H1 (cell line): ENCODE measurements around the gene MARK1. TPM values are rescaled to one million over a fixed set of nuclear protein-coding genes. Genes with fewer than 3 reads are reported as not detected.

ENCODE experiments used
- CTCF ChIA-PET: fragments of 300-600 bp; sonication (Branson Sonifier 250); formaldehyde crosslinking; loops from one replicate; lab custom pipeline; 2021; ENCODE audit not compliant: partially characterized antibody; lab: Charles Lee
- POLR2A ChIA-PET: fragments of 300-600 bp; sonication (Branson Sonifier 250); formaldehyde crosslinking; loops from one replicate; lab custom pipeline; 2021; ENCODE audit warnings: inconsistent platforms; ENCODE audit not compliant: partially characterized antibody; lab: Charles Lee
- DNase-seq, 2 experiments: peaks; one replicate each; pipeline versions ENCODE4 v3.0.0 to v3.0.0-alpha.2; 2010 to 2022; ENCODE audit warnings: low spot score in 2 of 2, low read depth in 1 of 2, mixed read lengths in 1 of 2
- FAIRE-seq: peaks from 2 replicates; lab custom pipeline; 2011; peaks lifted over from hg19 to GRCh38; lab: Jason Lieb, UNC
- H2AFZ ChIP-seq: 2 replicates; pipeline ENCODE4 v1.8.1; 2012; ENCODE audit warnings: low read length, inconsistent platforms
- H2AK5ac ChIP-seq: 2 replicates; pipeline ENCODE4 v1.6.1; 2013; ENCODE audit warnings: low read depth, low read length
- H2BK120ac ChIP-seq: replicated peaks from 2 replicates; pipeline ENCODE3; 2013; ENCODE audit warnings: low read depth, low read length, inconsistent platforms
- H2BK12ac ChIP-seq: 2 replicates; pipeline ENCODE4 v1.6.1; 2013; ENCODE audit warnings: low read depth, low read length
- H2BK15ac ChIP-seq: 2 replicates; pipeline ENCODE4 v1.6.1; 2013; ENCODE audit warnings: low read length
- H2BK20ac ChIP-seq: 2 replicates; pipeline ENCODE4 v1.6.1; 2013; ENCODE audit warnings: low read length
- H2BK5ac ChIP-seq: 2 replicates; pipeline ENCODE4 v1.6.1; 2013; ENCODE audit warnings: low read depth, low read length
- H3K14ac ChIP-seq: 2 replicates; pipeline ENCODE4 v1.6.1; 2013; ENCODE audit warnings: inconsistent platforms; ENCODE audit not compliant: insufficient read length
- H3K18ac ChIP-seq: 2 replicates; pipeline ENCODE4 v1.6.1; 2013; ENCODE audit warnings: low read length; ENCODE audit errors: extremely low read depth
- H3K23ac ChIP-seq: 2 replicates; pipeline ENCODE4 v1.6.1; 2013; ENCODE audit warnings: inconsistent platforms; ENCODE audit not compliant: insufficient read length
- H3K23me2 ChIP-seq: 2 replicates; pipeline ENCODE4 v1.6.1; 2013; ENCODE audit warnings: low read depth, low read length
- H3K27ac ChIP-seq: 2 replicates; pipeline ENCODE4 v1.6.1; 2011; ENCODE audit warnings: low read depth, low read length, inconsistent platforms
- H3K27me3 ChIP-seq, 4 experiments: replicated peaks in 1 of 4; 1 replicate in 1 of 4; 2 replicates in 3 of 4; pipeline versions ENCODE4 v1.6.1 to v1.8.1; 2011 to 2013; ENCODE audit warnings: low read length in 3 of 4, mild to moderate bottlenecking in 3 of 4, inconsistent platforms in 2 of 4, mixed read lengths in 2 of 4, moderate library complexity in 1 of 4; ENCODE audit not compliant: control insufficient read depth in 3 of 4, insufficient read depth in 3 of 4; ENCODE audit errors: extremely low read depth in 1 of 4
- H3K36me3 ChIP-seq, 4 experiments: 2 replicates each; pipeline versions ENCODE4 v1.6.1 to v1.8.1; 2011 to 2013; ENCODE audit warnings: mild to moderate bottlenecking in 4 of 4, low read length in 3 of 4, moderate library complexity in 2 of 4, control low read depth in 1 of 4, inconsistent platforms in 1 of 4; ENCODE audit not compliant: insufficient read depth in 4 of 4, control insufficient read depth in 2 of 4
- H3K4ac ChIP-seq: replicated peaks from 2 replicates; pipeline ENCODE3; 2013; ENCODE audit warnings: low read length, low read depth, mixed read lengths, inconsistent platforms; ENCODE audit not compliant: insufficient read length
- H3K4me1 ChIP-seq, 4 experiments: replicated peaks in 1 of 4; 1 replicate in 1 of 4; 2 replicates in 3 of 4; pipeline versions ENCODE4 v1.6.1 to v1.8.1; 2011 to 2013; ENCODE audit warnings: low read length in 3 of 4, inconsistent platforms in 2 of 4, mixed read lengths in 1 of 4; ENCODE audit not compliant: insufficient read depth in 4 of 4, control insufficient read depth in 3 of 4
- H3K4me2 ChIP-seq, 2 experiments: 2 replicates each; pipeline versions ENCODE4 v1.6.1 to v1.8.1; 2011 to 2013; ENCODE audit warnings: low read depth in 2 of 2, low read length in 2 of 2, control low read depth in 1 of 2, inconsistent platforms in 1 of 2, mild to moderate bottlenecking in 1 of 2; ENCODE audit not compliant: insufficient read depth in 1 of 2
- H3K4me3 ChIP-seq, 4 experiments: fragments of 200-600, 300-600 bp in 1 of 4; sonication (generic), shearing (Covaris generic), sonication (Bioruptor Twin) in 1 of 4; 2 replicates each; pipeline versions ENCODE4 v1.5.1 to v1.8.1; 2011 to 2016; ENCODE audit warnings: low read length in 4 of 4, low read depth in 3 of 4, control low read depth in 2 of 4, inconsistent platforms in 2 of 4, mild to moderate bottlenecking in 2 of 4, mixed read lengths in 1 of 4, moderate library complexity in 1 of 4; ENCODE audit not compliant: insufficient read depth in 2 of 4; ENCODE audit errors: extremely low read depth in 1 of 4
- H3K56ac ChIP-seq: replicated peaks from 2 replicates; pipeline ENCODE3; 2013; ENCODE audit warnings: low read depth, mild to moderate bottlenecking, mixed read lengths, low read length, inconsistent platforms; ENCODE audit not compliant: insufficient read length
- H3K79me1 ChIP-seq: 2 replicates; pipeline ENCODE4 v1.6.1; 2013; ENCODE audit warnings: low read depth, low read length, control low read depth
- H3K79me2 ChIP-seq, 2 experiments: 2 replicates each; pipeline versions ENCODE4 v1.6.1 to v1.8.1; 2012 to 2013; ENCODE audit warnings: low read length in 2 of 2, mild to moderate bottlenecking in 2 of 2, inconsistent platforms in 1 of 2; ENCODE audit not compliant: insufficient read depth in 2 of 2, control insufficient read depth in 1 of 2
- H3K9ac ChIP-seq, 4 experiments: replicated peaks in 1 of 4; 1 replicate in 1 of 4; 2 replicates in 3 of 4; pipeline versions ENCODE4 v1.6.1 to v1.8.1; 2011 to 2013; ENCODE audit warnings: low read depth in 3 of 4, low read length in 3 of 4, control low read depth in 2 of 4, mild to moderate bottlenecking in 2 of 4, moderate library complexity in 2 of 4, inconsistent platforms in 1 of 4; ENCODE audit errors: extremely low read depth in 1 of 4
- H3K9me3 ChIP-seq, 2 experiments: 2 replicates each; pipeline versions ENCODE4 v1.6.1 to v1.8.1; 2012 to 2013; ENCODE audit warnings: mild to moderate bottlenecking in 2 of 2, moderate library complexity in 2 of 2, control low read depth in 1 of 2, inconsistent platforms in 1 of 2, low read depth in 1 of 2, low read length in 1 of 2, mixed read lengths in 1 of 2; ENCODE audit not compliant: insufficient read depth in 2 of 2
- H4K20me1 ChIP-seq, 2 experiments: replicated peaks in 1 of 2; 2 replicates each; pipeline versions ENCODE3 to v1.8.1; 2011 to 2013; ENCODE audit warnings: inconsistent platforms in 2 of 2, low read length in 2 of 2, mild to moderate bottlenecking in 1 of 2; ENCODE audit not compliant: insufficient read depth in 2 of 2, control insufficient read depth in 1 of 2
- H4K5ac ChIP-seq: 2 replicates; pipeline ENCODE4 v1.6.1; 2013; ENCODE audit warnings: low read length, low read depth, mixed read lengths, inconsistent platforms; ENCODE audit not compliant: insufficient read length
- H4K8ac ChIP-seq: 2 replicates; pipeline ENCODE4 v1.8.0; 2013; ENCODE audit warnings: mild to moderate bottlenecking, moderate library complexity, low read length, inconsistent platforms; ENCODE audit not compliant: insufficient read depth; ENCODE audit errors: extremely low read depth
- H4K91ac ChIP-seq: replicated peaks from 2 replicates; pipeline ENCODE3; 2013; ENCODE audit warnings: low read length, mixed read lengths, inconsistent platforms; ENCODE audit not compliant: insufficient read length
- ASH2L ChIP-seq: fragments of 200-600, 300-600 bp; sonication (generic); IDR thresholded peaks from one replicate; pipeline ENCODE4 v1.7.1; 2017; ENCODE audit warnings: low read length
- CEBPB ChIP-seq: IDR thresholded peaks from 2 replicates; pipeline ENCODE4 v1.6.1; 2012; ENCODE audit warnings: low read depth, low read length
- EZH2 ChIP-seq: fragments of 200-600 bp; sonication (generic); IDR thresholded peaks from 2 replicates; pipeline ENCODE4 v1.7.1; 2012; ENCODE audit warnings: low read depth, mild to moderate bottlenecking, moderate library complexity, low read length, inconsistent platforms; ENCODE audit not compliant: severe bottlenecking
- FOSL1 ChIP-seq: IDR thresholded peaks from 2 replicates; pipeline ENCODE4 v1.6.1; 2011; ENCODE audit warnings: mild to moderate bottlenecking, low read depth, low read length, moderate library complexity; ENCODE audit not compliant: insufficient read depth
- HDAC2 ChIP-seq, 2 experiments: fragments of 300-600 bp in 1 of 2; sonication (generic) in 1 of 2; IDR thresholded peaks; 2 replicates each; pipeline ENCODE4 v1.6.1; 2011 to 2012; ENCODE audit warnings: low read depth in 2 of 2, low read length in 2 of 2, mild to moderate bottlenecking in 2 of 2, moderate library complexity in 2 of 2, borderline replicate concordance in 1 of 2, inconsistent platforms in 1 of 2
- MAFK ChIP-seq: IDR thresholded peaks from 2 replicates; pipeline ENCODE4 v1.6.1; 2012; ENCODE audit warnings: low read depth, mild to moderate bottlenecking, improper control_type of control experiment, low read length
- NANOG ChIP-seq: IDR thresholded peaks from 2 replicates; pipeline ENCODE4 v1.6.1; 2011; ENCODE audit warnings: low read length, low read depth, mild to moderate bottlenecking, inconsistent platforms; ENCODE audit not compliant: insufficient read depth, poor library complexity, severe bottlenecking
- POU5F1 ChIP-seq: IDR thresholded peaks from 2 replicates; pipeline ENCODE4 v1.6.1; 2011; ENCODE audit warnings: low read depth, mild to moderate bottlenecking, low read length, moderate library complexity
- SAP30 ChIP-seq: fragments of 300-600 bp; sonication (generic); IDR thresholded peaks from 2 replicates; pipeline ENCODE4 v1.7.1; 2012; ENCODE audit warnings: low read length, moderate library complexity, mild to moderate bottlenecking, inconsistent platforms; ENCODE audit not compliant: insufficient read depth, insufficient replicate concordance
- SIN3A ChIP-seq, 2 experiments: IDR thresholded peaks in 1 of 2; conservative IDR thresholded peaks in 1 of 2; 2 replicates each; pipeline ENCODE4 v1.6.1; 2011 to 2012; ENCODE audit warnings: low read length in 2 of 2, improper control_type of control experiment in 1 of 2, low read depth in 1 of 2, mild to moderate bottlenecking in 1 of 2
- SP4 ChIP-seq: IDR thresholded peaks from 2 replicates; pipeline ENCODE4 v1.6.1; 2012; ENCODE audit warnings: low read length, inconsistent platforms
- TAF1 ChIP-seq: IDR thresholded peaks from 2 replicates; pipeline ENCODE4 v1.6.1; 2011; ENCODE audit warnings: mild to moderate bottlenecking, low read depth, low read length
- TAF7 ChIP-seq: optimal IDR thresholded peaks from 2 replicates; pipeline ENCODE3; 2011; ENCODE audit warnings: low read depth, mild to moderate bottlenecking, inconsistent platforms, low read length, moderate library complexity, borderline replicate concordance
- WGBS, 2 experiments: shearing (Covaris generic) in 1 of 2; methylation state at CpG; one replicate each; pipeline versions ENCODE4 v1.1.6 to v1.1.7; 2013 to 2015; ENCODE audit warnings: low lambda C conversion rate in 2 of 2, mixed read lengths in 2 of 2, inconsistent platforms in 1 of 2, low coverage in 1 of 2, missing lambda C conversion rate in 1 of 2; ENCODE audit not compliant: insufficient replicate concordance in 2 of 2, insufficient coverage in 1 of 2, insufficient read length in 1 of 2; ENCODE audit errors: extremely low coverage in 1 of 2, missing lambda C conversion rate in 1 of 2; 5-methylcytosine and 5-hydroxymethylcytosine counted together
- polyA plus RNA-seq, 7 experiments: library from polyadenylated mRNA; depleted of rRNA in 3 of 7; stranded (reverse) in 5 of 7; unstranded in 2 of 7; fragments of >200 nt in 5 of 7; fragments of 200-250 nt in 2 of 7; gene quantifications; 1 replicate in 5 of 7; 2 replicates in 1 of 7; 4 replicates in 1 of 7; pipeline versions ENCODE4 v1.2.1 to v1.2.3, GENCODE V29; 2011 to 2013; ENCODE audit warnings: missing spikeins in 2 of 7, mixed read lengths in 2 of 7
- total RNA-seq: library from RNA; stranded (reverse); fragmentation: NEBNext Ultra II Directional; extraction: Animal tissue kit (Norgen Biotek cat#: 25700); gene quantifications from 2 replicates; pipeline ENCODE4 v1.2.1, GENCODE V29; 2021

MARK1 gene
- total and polyA plus RNA-seq, 2 of the 8 experiments (the other 6 are each of a cell fraction or from before 2014, with no cell fraction given), result 5.5 to 20.5 TPM

- H3K14ac ChIP-seq, result no peak overlapping the region
- H3K4me2 ChIP-seq, result no peak overlapping the region; a peak in 1 of 4 replicates
- no peak overlapping the region for H3K4me3 ChIP-seq
- FAIRE-seq (peak; percentile 58), DNase-seq (no peak)
- H3K9ac ChIP-seq, result no peak overlapping the region
- no peaks in the 10 kb centered on the region for H4K20me1 ChIP-seq
- H3K79me2 ChIP-seq, result peaks cover 6 to 26% of the 10 kb centered on the region in 2 experiments; a peak in 3 of 4 replicates
- no peak overlapping the region for H3K4ac ChIP-seq
- H3K4me1 ChIP-seq, result peaks cover 0 to 8% (median 2%) of the 10 kb centered on the region in 4 experiments; a peak in 4 of 7 replicates
- no peak overlapping the region for H2BK12ac ChIP-seq
- ChIA-PET POLR2A (interaction anchor here (1.1 kb wide), 1 partner anchor 51 kb away, joined by 3 read pairs; no protein-coding TSS in a partner anchor), CTCF (interaction anchor here (0.6 to 5.0 kb wide), 21 partner anchors 9 to 307 kb away, joined by 3 to 29 read pairs (median 4); no protein-coding TSS in a partner anchor)
- no peak overlapping the region for H2BK5ac ChIP-seq
- H2AK5ac ChIP-seq, result no peak overlapping the region
- no peak overlapping the region for H3K27ac ChIP-seq
- H3K56ac ChIP-seq, result no peak overlapping the region
- no peak overlapping the region for H4K91ac ChIP-seq
- no peak overlapping the region for H4K8ac ChIP-seq
- no peak overlapping the region for H2BK20ac ChIP-seq
- no peaks in the 10 kb centered on the region for H3K36me3 ChIP-seq
- no peaks in the 10 kb centered on the region for H3K9me3 ChIP-seq
- peaks cover 12% of the 10 kb centered on the region for H3K23me2 ChIP-seq
- no peak overlapping the region for H3K18ac ChIP-seq
- H3K27me3 ChIP-seq, result no peaks in the 10 kb centered on the region
- H2BK15ac ChIP-seq, result no peak overlapping the region
- H2BK120ac ChIP-seq, result no peak overlapping the region
- no peak overlapping the region for H4K5ac ChIP-seq
- H2AFZ ChIP-seq, result no peak overlapping the region
- peaks cover 3% of the 10 kb centered on the region; the same call in 1 of the 2 replicates for H3K79me1 ChIP-seq
- 49% methylated on average over 7 of the region's 7 CpGs; no CpG with 5 or more reads in 1 of the 2 experiments for WGBS, 2 experiments
- no peak overlapping the region for H3K23ac ChIP-seq
- TF ChIP-seq CEBPB, result peak; percentile 90
- TF ChIP-seq SIN3A (conservative IDR thresholded peaks at IDR 0.05 in 1 of 2, IDR thresholded peaks at IDR 0.05 in 1 of 2; ENCODE audit: low read depth in 1 of 2, low read length in 2 of 2), result no peak
- no peak for TF ChIP-seq POU5F1
- no peak for TF ChIP-seq SAP30
- no peak for TF ChIP-seq TAF7
- no peak for TF ChIP-seq TAF1
- TF ChIP-seq EZH2, result no peak
- no peak for TF ChIP-seq FOSL1
- TF ChIP-seq SP4, result no peak
- no peak for TF ChIP-seq MAFK
- no peak for TF ChIP-seq HDAC2 (IDR thresholded peaks at IDR 0.05; ENCODE audit: borderline replicate concordance in 1 of 2, low read depth in 2 of 2, low read length in 2 of 2)
- TF ChIP-seq ASH2L, result no peak
- no peak for TF ChIP-seq NANOG
These were observed 1.6 kb upstream of the MARK1 start for GRCh38 chr1:220526294-220526693.
